HepG2 (cell line): ENCODE measurements around the gene GNAI2. TPM values are rescaled to one million over a fixed set of nuclear protein-coding genes. Genes with fewer than 3 reads are reported as not detected.

Experiments used
- BRCA1 ChIP-seq: sonication (generic); formaldehyde crosslinking; IDR thresholded peaks from 2 replicates; pipeline ENCODE4 v1.4.0; 2020; ENCODE audit warnings: missing genetic modification reagents
- CBX5 ChIP-seq: sonication (generic); formaldehyde crosslinking; IDR thresholded peaks from 2 replicates; pipeline ENCODE4 v1.4.0; 2020; ENCODE audit warnings: missing genetic modification reagents, borderline replicate concordance
- CENPT ChIP-seq: sonication (generic); formaldehyde crosslinking; IDR thresholded peaks from 2 replicates; pipeline ENCODE4 v1.8.0; 2022; ENCODE audit warnings: low read depth, mild to moderate bottlenecking, moderate library complexity, missing genetic modification reagents
- ELF1 ChIP-seq: sonication (generic); formaldehyde crosslinking; IDR thresholded peaks from 2 replicates; pipeline ENCODE4 v1.4.0; 2020; ENCODE audit warnings: missing genetic modification reagents
- GFI1 ChIP-seq: sonication (generic); formaldehyde crosslinking; IDR thresholded peaks from 2 replicates; pipeline ENCODE4 v1.5.0; 2020; ENCODE audit warnings: missing genetic modification reagents, mild to moderate bottlenecking, borderline replicate concordance
- HDAC1 ChIP-seq: sonication (generic); formaldehyde crosslinking; IDR thresholded peaks from 2 replicates; pipeline ENCODE4 v1.5.1; 2020; ENCODE audit warnings: mild to moderate bottlenecking, missing genetic modification reagents
- IKZF1 ChIP-seq: fragments of 450-650 bp; IDR thresholded peaks from 2 replicates; pipeline ENCODE4 v1.7.1; 2016
- MEIS1 ChIP-seq: sonication (generic); formaldehyde crosslinking; IDR thresholded peaks from 2 replicates; pipeline ENCODE4 v1.9.0; 2021; ENCODE audit warnings: mild to moderate bottlenecking, missing genetic modification reagents, moderate library complexity, borderline replicate concordance
- REL ChIP-seq: sonication (generic); formaldehyde crosslinking; conservative IDR thresholded peaks from 2 replicates; pipeline ENCODE4 v1.8.0; 2022; ENCODE audit warnings: mild to moderate bottlenecking, missing genetic modification reagents, moderate library complexity
- SALL2 ChIP-seq: sonication (generic); formaldehyde crosslinking; IDR thresholded peaks from 2 replicates; pipeline ENCODE4 v1.8.1; 2023; ENCODE audit warnings: mild to moderate bottlenecking, missing genetic modification reagents, inconsistent platforms
- SYNCRIP ChIP-seq: fragments of 200-400 bp; formaldehyde crosslinking; IDR thresholded peaks from 2 replicates; pipeline ENCODE4 v1.6.1; 2018; ENCODE audit warnings: mild to moderate bottlenecking, low read depth, low read length; ENCODE audit not compliant: insufficient read depth
- YEATS2 ChIP-seq: sonication (generic); formaldehyde crosslinking; IDR thresholded peaks from 2 replicates; pipeline ENCODE4 v1.4.0; 2020; ENCODE audit warnings: missing genetic modification reagents, borderline replicate concordance
- ZC3H4 ChIP-seq: sonication (generic); formaldehyde crosslinking; IDR thresholded peaks from 2 replicates; pipeline ENCODE4 v1.4.0; 2020; ENCODE audit warnings: missing genetic modification reagents, borderline replicate concordance
- ZNF672 ChIP-seq: sonication (generic); formaldehyde crosslinking; IDR thresholded peaks from 2 replicates; pipeline ENCODE4 v1.8.1; 2022; ENCODE audit warnings: missing genetic modification reagents
- ZNF761 ChIP-seq: sonication (generic); formaldehyde crosslinking; conservative IDR thresholded peaks from 2 replicates; pipeline ENCODE4 v1.4.0; 2020; ENCODE audit warnings: mild to moderate bottlenecking, missing genetic modification reagents
- ZSCAN9 ChIP-seq: IDR thresholded peaks from 2 replicates; pipeline ENCODE4 v1.6.1; 2016; ENCODE audit warnings: borderline replicate concordance
- polyA plus RNA-seq, 8 experiments: library from polyadenylated mRNA; depleted of rRNA in 3 of 8; stranded (reverse) in 7 of 8; unstranded in 1 of 8; fragments of >200 nt; fragmentation: Illumina TruSeq in 4 of 8; extraction: Trizol in 4 of 8; gene quantifications; 2 replicates each; pipeline versions ENCODE4 v1.2.1 to v1.2.3, GENCODE V29; 2011 to 2016; ENCODE audit warnings: low read depth in 4 of 8, missing spikeins in 1 of 8, mixed read lengths in 1 of 8; ENCODE audit not compliant: insufficient read depth in 1 of 8
- total RNA-seq, 5 experiments: library from RNA; depleted of rRNA; stranded (reverse); fragments of >200 nt; fragmentation: Illumina TruSeq; extraction: Trizol; gene quantifications; 2 replicates each; pipeline ENCODE4 v1.2.3, GENCODE V29; 2016; ENCODE audit warnings: low read depth in 1 of 5
- TF ChIP-seq, protein P1 (sequence below): IDR thresholded peaks from 2 replicates; pipeline ENCODE4 v1.6.1; 2016; ENCODE audit warnings: missing biosample characterization, missing genetic modification reagents, low read depth
- TF ChIP-seq, protein P2 (sequence below): sonication (generic); formaldehyde crosslinking; IDR thresholded peaks from 2 replicates; pipeline ENCODE4 v1.5.0; 2020; ENCODE audit warnings: missing genetic modification reagents
- TF ChIP-seq, protein P3 (sequence below), 2 experiments: sonication (generic) in 1 of 2; formaldehyde crosslinking in 1 of 2; IDR thresholded peaks; 2 replicates each; pipeline versions ENCODE4 v1.5.1 to v1.6.1; 2011 to 2020; ENCODE audit warnings: borderline replicate concordance in 1 of 2, low read depth in 1 of 2, low read length in 1 of 2, mild to moderate bottlenecking in 1 of 2, missing genetic modification reagents in 1 of 2, moderate library complexity in 1 of 2
- TF ChIP-seq, protein P4 (sequence below): sonication (generic); formaldehyde crosslinking; IDR thresholded peaks from 2 replicates; pipeline ENCODE4 v1.5.1; 2020; ENCODE audit warnings: missing genetic modification reagents, mild to moderate bottlenecking, borderline replicate concordance

The GNAI2 gene
- total and polyA plus RNA-seq, 2 of the 13 experiments (the other 11 are each of a cell fraction or from before 2014, with no cell fraction given), result 51.1 to 66.2 TPM

DNA sequence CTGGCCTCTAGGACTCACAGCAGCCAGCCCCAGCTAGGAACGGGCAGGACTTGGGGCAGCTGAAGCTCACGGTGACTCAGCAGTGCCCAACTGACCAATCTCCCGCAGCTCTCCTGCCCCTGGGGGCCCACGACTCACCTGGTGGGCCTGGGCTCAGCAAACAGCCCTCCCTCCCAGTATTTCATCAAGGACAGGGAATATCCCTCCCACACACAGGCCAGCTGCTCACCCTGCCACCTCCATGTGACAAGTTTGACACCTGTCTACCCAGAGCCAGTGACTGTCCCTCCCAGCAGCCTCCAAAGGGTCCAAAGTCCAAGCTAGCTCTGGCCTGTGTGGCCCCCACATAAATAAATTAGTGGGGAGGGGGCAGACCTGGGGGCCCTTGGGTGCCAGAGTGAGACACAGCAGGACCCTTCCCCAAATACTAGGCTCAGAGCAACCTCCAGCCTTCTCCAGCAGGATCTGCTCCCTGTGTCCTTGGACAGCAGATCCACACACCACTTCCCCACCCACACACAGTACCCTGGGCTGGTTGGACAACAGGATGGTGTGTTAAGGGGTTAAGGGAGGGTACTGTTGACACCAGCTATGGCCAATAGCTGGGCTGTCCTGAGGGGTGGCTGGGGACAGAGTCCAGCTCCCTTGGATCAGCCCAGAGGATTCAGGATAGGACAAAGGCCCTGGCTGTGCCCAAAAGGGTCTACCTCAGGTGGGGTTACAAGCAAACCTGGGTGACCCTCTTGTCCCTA lies 40.3 kb upstream of the GNAI2 start (continued):
- TF ChIP-seq CBX5 (CRISPR knock-in tag) (peak; percentile 53; the same call in 1 of the 2 replicates), GFI1 (peak; percentile 68; the same call in 1 of the 2 replicates), CENPT (CRISPR knock-in tag) (no peak), ELF1 (peak; percentile 7; the same call in 1 of the 2 replicates), IKZF1 (no peak), ZSCAN9 (CRISPR knock-in tag) (peak; percentile 36), HDAC1 (CRISPR knock-in tag) (peak; percentile 75), SALL2 (CRISPR knock-in tag) (peak; percentile 69; the same call in 1 of the 2 replicates), MEIS1 (CRISPR knock-in tag) (peak; percentile 98), ZC3H4 (peak; percentile 88; the same call in 1 of the 2 replicates), YEATS2 (CRISPR knock-in tag) (0 out of 2 replicates have a peak, but pooled peaks have one; percentile 46), REL (CRISPR knock-in tag) (peak; percentile 32; the same call in 1 of the 2 replicates), BRCA1 (CRISPR knock-in tag) (peak; percentile 44; the same call in 1 of the 2 replicates), ZNF672 (CRISPR knock-in tag) (no peak), SYNCRIP (no peak), ZNF761 (CRISPR knock-in tag) (peak; percentile 91)
- TF ChIP-seq, protein P1, sequence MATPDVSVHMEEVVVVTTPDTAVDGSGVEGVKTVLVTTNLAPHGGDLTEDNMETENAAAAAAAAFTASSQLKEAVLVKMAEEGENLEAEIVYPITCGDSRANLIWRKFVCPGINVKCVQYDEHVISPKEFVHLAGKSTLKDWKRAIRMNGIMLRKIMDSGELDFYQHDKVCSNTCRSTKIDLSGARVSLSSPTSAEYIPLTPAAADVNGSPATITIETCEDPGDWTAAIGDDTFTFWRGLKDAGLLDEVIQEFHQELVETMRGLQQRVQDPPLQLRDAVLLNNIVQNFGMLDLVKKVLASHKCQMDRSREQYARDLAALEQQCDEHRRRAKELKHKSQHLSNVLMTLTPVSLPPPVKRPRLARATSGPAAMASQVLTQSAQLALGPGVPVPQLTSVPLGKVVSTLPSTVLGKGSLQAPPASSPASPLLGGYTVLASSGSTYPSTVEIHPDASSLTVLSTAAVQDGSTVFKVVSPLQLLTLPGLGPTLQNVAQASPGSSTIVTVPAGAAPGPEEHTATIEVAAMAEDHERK, result no peak
- TF ChIP-seq, protein P2, sequence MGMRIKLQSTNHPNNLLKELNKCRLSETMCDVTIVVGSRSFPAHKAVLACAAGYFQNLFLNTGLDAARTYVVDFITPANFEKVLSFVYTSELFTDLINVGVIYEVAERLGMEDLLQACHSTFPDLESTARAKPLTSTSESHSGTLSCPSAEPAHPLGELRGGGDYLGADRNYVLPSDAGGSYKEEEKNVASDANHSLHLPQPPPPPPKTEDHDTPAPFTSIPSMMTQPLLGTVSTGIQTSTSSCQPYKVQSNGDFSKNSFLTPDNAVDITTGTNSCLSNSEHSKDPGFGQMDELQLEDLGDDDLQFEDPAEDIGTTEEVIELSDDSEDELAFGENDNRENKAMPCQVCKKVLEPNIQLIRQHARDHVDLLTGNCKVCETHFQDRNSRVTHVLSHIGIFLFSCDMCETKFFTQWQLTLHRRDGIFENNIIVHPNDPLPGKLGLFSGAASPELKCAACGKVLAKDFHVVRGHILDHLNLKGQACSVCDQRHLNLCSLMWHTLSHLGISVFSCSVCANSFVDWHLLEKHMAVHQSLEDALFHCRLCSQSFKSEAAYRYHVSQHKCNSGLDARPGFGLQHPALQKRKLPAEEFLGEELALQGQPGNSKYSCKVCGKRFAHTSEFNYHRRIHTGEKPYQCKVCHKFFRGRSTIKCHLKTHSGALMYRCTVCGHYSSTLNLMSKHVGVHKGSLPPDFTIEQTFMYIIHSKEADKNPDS, result peak; percentile 85; the same call in 1 of the 2 replicates
- TF ChIP-seq, protein P3, sequence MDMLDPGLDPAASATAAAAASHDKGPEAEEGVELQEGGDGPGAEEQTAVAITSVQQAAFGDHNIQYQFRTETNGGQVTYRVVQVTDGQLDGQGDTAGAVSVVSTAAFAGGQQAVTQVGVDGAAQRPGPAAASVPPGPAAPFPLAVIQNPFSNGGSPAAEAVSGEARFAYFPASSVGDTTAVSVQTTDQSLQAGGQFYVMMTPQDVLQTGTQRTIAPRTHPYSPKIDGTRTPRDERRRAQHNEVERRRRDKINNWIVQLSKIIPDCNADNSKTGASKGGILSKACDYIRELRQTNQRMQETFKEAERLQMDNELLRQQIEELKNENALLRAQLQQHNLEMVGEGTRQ (IDR thresholded peaks at IDR 0.05; ENCODE audit: low read depth, low read length), result no peak; the same call in 1 of the 2 replicates
- TF ChIP-seq, protein P3 (CRISPR knock-in tag; IDR thresholded peaks at IDR 0.05; ENCODE audit: borderline replicate concordance), result peak; percentile 67; the same call in 1 of the 2 replicates
- TF ChIP-seq, protein P4, sequence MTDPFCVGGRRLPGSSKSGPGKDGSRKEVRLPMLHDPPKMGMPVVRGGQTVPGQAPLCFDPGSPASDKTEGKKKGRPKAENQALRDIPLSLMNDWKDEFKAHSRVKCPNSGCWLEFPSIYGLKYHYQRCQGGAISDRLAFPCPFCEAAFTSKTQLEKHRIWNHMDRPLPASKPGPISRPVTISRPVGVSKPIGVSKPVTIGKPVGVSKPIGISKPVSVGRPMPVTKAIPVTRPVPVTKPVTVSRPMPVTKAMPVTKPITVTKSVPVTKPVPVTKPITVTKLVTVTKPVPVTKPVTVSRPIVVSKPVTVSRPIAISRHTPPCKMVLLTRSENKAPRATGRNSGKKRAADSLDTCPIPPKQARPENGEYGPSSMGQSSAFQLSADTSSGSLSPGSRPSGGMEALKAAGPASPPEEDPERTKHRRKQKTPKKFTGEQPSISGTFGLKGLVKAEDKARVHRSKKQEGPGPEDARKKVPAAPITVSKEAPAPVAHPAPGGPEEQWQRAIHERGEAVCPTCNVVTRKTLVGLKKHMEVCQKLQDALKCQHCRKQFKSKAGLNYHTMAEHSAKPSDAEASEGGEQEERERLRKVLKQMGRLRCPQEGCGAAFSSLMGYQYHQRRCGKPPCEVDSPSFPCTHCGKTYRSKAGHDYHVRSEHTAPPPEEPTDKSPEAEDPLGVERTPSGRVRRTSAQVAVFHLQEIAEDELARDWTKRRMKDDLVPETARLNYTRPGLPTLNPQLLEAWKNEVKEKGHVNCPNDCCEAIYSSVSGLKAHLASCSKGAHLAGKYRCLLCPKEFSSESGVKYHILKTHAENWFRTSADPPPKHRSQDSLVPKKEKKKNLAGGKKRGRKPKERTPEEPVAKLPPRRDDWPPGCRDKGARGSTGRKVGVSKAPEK (CRISPR knock-in tag), result no peak
